Measurements from ENCODE around the gene RAD51C. TPM values are rescaled to one million over a fixed set of nuclear protein-coding genes. Genes with fewer than 3 reads are reported as not detected.

Gene RAD51C
- total RNA-seq, 1 experiment from 2014 or later = 15.2 TPM

- ChIA-PET POLR2A (interaction anchor here (0.6 to 1.4 kb wide), 3 partner anchors 34 to 437 kb away, joined by 3 to 7 read pairs (median 4); no protein-coding TSS in a partner anchor), CTCF (interaction anchor here (0.7 to 1.2 kb wide), 3 partner anchors 18 to 312 kb away, joined by 3 to 4 read pairs (median 3); no protein-coding TSS in a partner anchor)
- TF ChIP-seq SMAD3 (CRISPR knock-in tag; IDR thresholded peaks at IDR 0.05; ENCODE audit: borderline replicate concordance) = no peak
- TF ChIP-seq, protein P1, sequence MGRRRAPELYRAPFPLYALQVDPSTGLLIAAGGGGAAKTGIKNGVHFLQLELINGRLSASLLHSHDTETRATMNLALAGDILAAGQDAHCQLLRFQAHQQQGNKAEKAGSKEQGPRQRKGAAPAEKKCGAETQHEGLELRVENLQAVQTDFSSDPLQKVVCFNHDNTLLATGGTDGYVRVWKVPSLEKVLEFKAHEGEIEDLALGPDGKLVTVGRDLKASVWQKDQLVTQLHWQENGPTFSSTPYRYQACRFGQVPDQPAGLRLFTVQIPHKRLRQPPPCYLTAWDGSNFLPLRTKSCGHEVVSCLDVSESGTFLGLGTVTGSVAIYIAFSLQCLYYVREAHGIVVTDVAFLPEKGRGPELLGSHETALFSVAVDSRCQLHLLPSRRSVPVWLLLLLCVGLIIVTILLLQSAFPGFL (CRISPR knock-in tag; IDR thresholded peaks at IDR 0.05; ENCODE audit: borderline replicate concordance) = no peak
- TF ChIP-seq NR2C2 (CRISPR knock-in tag; IDR thresholded peaks at IDR 0.05) = no peak
- no peaks in the 10 kb centered on the region; the same call in 1 of the 2 replicates for H3K9me3 Mint-ChIP-seq
- peak overlapping the region; percentile 68 for H3K4me3 Mint-ChIP-seq
- H3K27me3 Mint-ChIP-seq (ENCODE audit: low read depth) = peaks cover 18% of the 10 kb centered on the region
- H3K27ac Mint-ChIP-seq = no peak overlapping the region
- no peak for DNase-seq (ENCODE audit: low spot score)
- no peak for ATAC-seq
- H3K36me3 Mint-ChIP-seq = peaks cover 4% of the 10 kb centered on the region; the same call in 1 of the 2 replicates
- peaks cover 17% of the 10 kb centered on the region for H3K4me1 Mint-ChIP-seq
These were observed 806 bp downstream of the RAD51C start for GRCh38 chr17:58693208-58693607.

- ChIA-PET CTCF (no interaction called here), POLR2A (interaction anchor here (0.6 kb wide), 1 partner anchor 193 kb away, joined by 3 read pairs; no protein-coding TSS in a partner anchor)
- Mint-ChIP-seq H3K4me1 (peaks cover 17% of the 10 kb centered on the region), H3K27ac (no peak overlapping the region), H3K9me3 (no peaks in the 10 kb centered on the region; the same call in 1 of the 2 replicates), H3K36me3 (peaks cover 4% of the 10 kb centered on the region; the same call in 1 of the 2 replicates), H3K4me3 (peak overlapping the region; percentile 68), H3K27me3 (ENCODE audit: low read depth) (peaks cover 18% of the 10 kb centered on the region)
- ATAC-seq = no peak
- DNase-seq (ENCODE audit: low spot score) = no peak
- no peak for TF ChIP-seq MAX (CRISPR knock-in tag; IDR thresholded peaks at IDR 0.05)
- TF ChIP-seq ZNF219 (CRISPR knock-in tag; IDR thresholded peaks at IDR 0.05; ENCODE audit: borderline replicate concordance) = no peak
- no peak for TF ChIP-seq MYBL2 (CRISPR knock-in tag; IDR thresholded peaks at IDR 0.05)
- no peak for TF ChIP-seq ZBTB21 (CRISPR knock-in tag; IDR thresholded peaks at IDR 0.05; ENCODE audit: borderline replicate concordance)
- TF ChIP-seq CBFB (CRISPR knock-in tag; IDR thresholded peaks at IDR 0.05; ENCODE audit: low read depth) = no peak
- TF ChIP-seq, protein P2, sequence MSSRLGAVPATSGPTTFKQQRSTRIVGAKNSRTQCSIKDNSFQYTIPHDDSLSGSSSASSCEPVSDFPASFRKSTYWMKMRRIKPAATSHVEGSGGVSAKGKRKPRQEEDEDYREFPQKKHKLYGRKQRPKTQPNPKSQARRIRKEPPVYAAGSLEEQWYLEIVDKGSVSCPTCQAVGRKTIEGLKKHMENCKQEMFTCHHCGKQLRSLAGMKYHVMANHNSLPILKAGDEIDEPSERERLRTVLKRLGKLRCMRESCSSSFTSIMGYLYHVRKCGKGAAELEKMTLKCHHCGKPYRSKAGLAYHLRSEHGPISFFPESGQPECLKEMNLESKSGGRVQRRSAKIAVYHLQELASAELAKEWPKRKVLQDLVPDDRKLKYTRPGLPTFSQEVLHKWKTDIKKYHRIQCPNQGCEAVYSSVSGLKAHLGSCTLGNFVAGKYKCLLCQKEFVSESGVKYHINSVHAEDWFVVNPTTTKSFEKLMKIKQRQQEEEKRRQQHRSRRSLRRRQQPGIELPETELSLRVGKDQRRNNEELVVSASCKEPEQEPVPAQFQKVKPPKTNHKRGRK (CRISPR knock-in tag; IDR thresholded peaks at IDR 0.05; ENCODE audit: borderline replicate concordance) = no peak
- no peak for TF ChIP-seq RELA (CRISPR knock-in tag; IDR thresholded peaks at IDR 0.05; ENCODE audit: borderline replicate concordance)
- TF ChIP-seq, protein P3, sequence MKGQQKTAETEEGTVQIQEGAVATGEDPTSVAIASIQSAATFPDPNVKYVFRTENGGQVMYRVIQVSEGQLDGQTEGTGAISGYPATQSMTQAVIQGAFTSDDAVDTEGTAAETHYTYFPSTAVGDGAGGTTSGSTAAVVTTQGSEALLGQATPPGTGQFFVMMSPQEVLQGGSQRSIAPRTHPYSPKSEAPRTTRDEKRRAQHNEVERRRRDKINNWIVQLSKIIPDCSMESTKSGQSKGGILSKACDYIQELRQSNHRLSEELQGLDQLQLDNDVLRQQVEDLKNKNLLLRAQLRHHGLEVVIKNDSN (CRISPR knock-in tag; IDR thresholded peaks at IDR 0.05) = no peak
- no peak for TF ChIP-seq ZNF425 (CRISPR knock-in tag; conservative IDR thresholded peaks at IDR 0.05)
- TF ChIP-seq ZNF416 (CRISPR knock-in tag; IDR thresholded peaks at IDR 0.05) = no peak
These were observed 1.3 kb downstream of the RAD51C start for GRCh38 chr17:58693751-58694150.

DNA sequence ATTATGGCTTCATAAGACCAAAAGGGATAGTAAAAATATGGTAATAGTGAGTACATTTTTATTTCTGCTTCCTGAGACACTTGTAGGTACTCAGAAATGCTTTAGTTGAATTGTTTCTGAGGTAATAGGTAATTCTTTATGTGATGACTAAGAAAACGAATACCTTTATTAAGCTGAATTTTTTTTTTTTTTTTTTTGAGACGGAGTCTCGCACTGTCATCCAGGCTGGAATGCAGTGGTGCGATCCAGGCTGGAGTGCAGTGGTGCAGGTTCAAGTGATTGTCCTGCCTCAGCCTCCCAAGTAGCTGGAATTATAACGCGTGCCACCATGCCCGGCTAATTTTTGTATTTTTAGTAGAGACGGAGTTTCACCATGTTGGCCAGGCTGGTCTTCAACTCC lies 1.9 kb downstream of the RAD51C start:
- H3K36me3 Mint-ChIP-seq = peaks cover 6% of the 10 kb centered on the region
- no peak for DNase-seq (ENCODE audit: low spot score)
- ATAC-seq = no peak
- no peak overlapping the region for H3K27ac Mint-ChIP-seq
- ChIA-PET CTCF (no interaction called here), POLR2A (interaction anchor here (0.6 kb wide), 1 partner anchor 193 kb away, joined by 3 read pairs; no protein-coding TSS in a partner anchor)
- peaks cover 17% of the 10 kb centered on the region for H3K4me1 Mint-ChIP-seq
- H3K4me3 Mint-ChIP-seq = no peak overlapping the region
- no peak for TF ChIP-seq HMGXB4 (CRISPR knock-in tag; IDR thresholded peaks at IDR 0.05)
- TF ChIP-seq ZNF425 (CRISPR knock-in tag; conservative IDR thresholded peaks at IDR 0.05) = no peak
- TF ChIP-seq USF2 (CRISPR knock-in tag; IDR thresholded peaks at IDR 0.05) = no peak
- H3K27me3 Mint-ChIP-seq (ENCODE audit: low read depth) = peaks cover 18% of the 10 kb centered on the region
- H3K9me3 Mint-ChIP-seq = peaks cover 2% of the 10 kb centered on the region
